ENCODE measurements around the gene CA10. TPM values are rescaled to one million over a fixed set of nuclear protein-coding genes. Genes with fewer than 3 reads are reported as not detected.

Gene CA10
- total RNA-seq, 1 donor from 2014 or later = 10.4 TPM

GRCh38 chr17:52064791-52065211, 93.7 kb downstream of the CA10 start:
- H3K9ac ChIP-seq (ENCODE audit: low read depth in 1 of 3, low read length in 3 of 3) = no peak overlapping the region
- no peak overlapping the region for H3K4me3 ChIP-seq (ENCODE audit: low read length in 3 of 3)
- H3K27me3 ChIP-seq (ENCODE audit: control insufficient read depth in 3 of 3, insufficient read depth in 3 of 3, low read length in 3 of 3) = no peaks in the 10 kb centered on the region
- no peaks in the 10 kb centered on the region for H3K4me1 ChIP-seq (ENCODE audit: control insufficient read depth in 3 of 3, insufficient read depth in 3 of 3, low read length in 3 of 3)
- H3K27ac ChIP-seq (ENCODE audit: low read depth, low read length) = no peak overlapping the region
- H3K36me3 ChIP-seq (ENCODE audit: control insufficient read depth in 3 of 3, insufficient read depth in 3 of 3, low read length in 3 of 3) = no peaks in the 10 kb centered on the region
- H3K9me3 ChIP-seq (ENCODE audit: control insufficient read depth in 3 of 3, low read length in 3 of 3) = no peaks in the 10 kb centered on the region

GRCh38 chr17:52049496-52049895, 109.0 kb downstream of the CA10 start:
- Histone ChIP-seq H3K27me3 (ENCODE audit: control insufficient read depth in 3 of 3, insufficient read depth in 3 of 3, low read length in 3 of 3) (no peaks in the 10 kb centered on the region), H3K36me3 (ENCODE audit: control insufficient read depth in 3 of 3, insufficient read depth in 3 of 3, low read length in 3 of 3) (no peaks in the 10 kb centered on the region), H3K9me3 (ENCODE audit: control insufficient read depth in 3 of 3, low read length in 3 of 3) (no peaks in the 10 kb centered on the region), H3K27ac (ENCODE audit: low read depth, low read length) (no peak overlapping the region), H3K4me1 (ENCODE audit: control insufficient read depth in 3 of 3, insufficient read depth in 3 of 3, low read length in 3 of 3) (no peaks in the 10 kb centered on the region), H3K9ac (ENCODE audit: low read depth in 1 of 3, low read length in 3 of 3) (no peak overlapping the region), H3K4me3 (ENCODE audit: low read length in 3 of 3) (no peak overlapping the region)

DNA sequence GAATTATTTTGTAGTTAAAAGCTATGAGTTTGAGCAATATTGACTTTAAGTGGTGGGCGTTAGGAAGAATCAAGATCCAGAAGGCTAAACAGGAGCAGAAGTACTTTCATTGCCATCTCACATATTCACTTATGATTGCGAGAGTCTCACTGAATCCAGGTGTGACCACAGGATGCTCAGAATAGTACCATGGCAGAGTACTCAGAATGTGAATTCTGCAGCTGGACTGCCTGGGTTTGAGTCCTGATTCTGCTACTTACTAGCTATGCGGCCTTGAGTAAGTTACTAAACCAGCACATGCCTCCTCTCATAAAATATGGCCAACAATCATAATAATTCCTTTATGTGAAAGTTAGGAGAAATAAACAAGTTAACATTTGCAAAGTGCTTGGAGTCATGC, 109.5 kb downstream of the CA10 start:
- Histone ChIP-seq H3K9me3 (ENCODE audit: control insufficient read depth in 3 of 3, low read length in 3 of 3) (no peaks in the 10 kb centered on the region), H3K36me3 (ENCODE audit: control insufficient read depth in 3 of 3, insufficient read depth in 3 of 3, low read length in 3 of 3) (no peaks in the 10 kb centered on the region), H3K27me3 (ENCODE audit: control insufficient read depth in 3 of 3, insufficient read depth in 3 of 3, low read length in 3 of 3) (no peaks in the 10 kb centered on the region), H3K27ac (ENCODE audit: low read depth, low read length) (no peak overlapping the region), H3K4me1 (ENCODE audit: control insufficient read depth in 3 of 3, insufficient read depth in 3 of 3, low read length in 3 of 3) (no peaks in the 10 kb centered on the region), H3K4me3 (ENCODE audit: low read length in 3 of 3) (no peak overlapping the region), H3K9ac (ENCODE audit: low read depth in 1 of 3, low read length in 3 of 3) (no peak overlapping the region)

- H3K9ac ChIP-seq (ENCODE audit: low read depth in 1 of 3, low read length in 3 of 3) = no peak overlapping the region
- no peaks in the 10 kb centered on the region for H3K36me3 ChIP-seq (ENCODE audit: control insufficient read depth in 3 of 3, insufficient read depth in 3 of 3, low read length in 3 of 3)
- no peak overlapping the region for H3K4me3 ChIP-seq (ENCODE audit: low read length in 3 of 3)
- H3K4me1 ChIP-seq (ENCODE audit: control insufficient read depth in 3 of 3, insufficient read depth in 3 of 3, low read length in 3 of 3) = no peaks in the 10 kb centered on the region
- no peaks in the 10 kb centered on the region for H3K27me3 ChIP-seq (ENCODE audit: control insufficient read depth in 3 of 3, insufficient read depth in 3 of 3, low read length in 3 of 3)
- H3K9me3 ChIP-seq (ENCODE audit: control insufficient read depth in 3 of 3, low read length in 3 of 3) = no peaks in the 10 kb centered on the region
- H3K27ac ChIP-seq (ENCODE audit: low read depth, low read length) = no peak overlapping the region
Observed at GRCh38 chr17:52048137-52048898, 110.2 kb downstream of the CA10 start.

GRCh38 chr17:52047086-52047485, 111.4 kb downstream of the CA10 start:
- no peak overlapping the region for H3K27ac ChIP-seq (ENCODE audit: low read depth, low read length)
- H3K4me3 ChIP-seq (ENCODE audit: low read length in 3 of 3) = no peak overlapping the region
- H3K27me3 ChIP-seq (ENCODE audit: control insufficient read depth in 3 of 3, insufficient read depth in 3 of 3, low read length in 3 of 3) = no peaks in the 10 kb centered on the region
- H3K9me3 ChIP-seq (ENCODE audit: control insufficient read depth in 3 of 3, low read length in 3 of 3) = no peaks in the 10 kb centered on the region
- H3K4me1 ChIP-seq (ENCODE audit: control insufficient read depth in 3 of 3, insufficient read depth in 3 of 3, low read length in 3 of 3) = no peaks in the 10 kb centered on the region
- no peaks in the 10 kb centered on the region for H3K36me3 ChIP-seq (ENCODE audit: control insufficient read depth in 3 of 3, insufficient read depth in 3 of 3, low read length in 3 of 3)
- H3K9ac ChIP-seq (ENCODE audit: low read depth in 1 of 3, low read length in 3 of 3) = no peak overlapping the region

GRCh38 chr17:52041123-52041617, 117.3 kb downstream of the CA10 start:
- Histone ChIP-seq H3K4me3 (ENCODE audit: low read length in 3 of 3) (no peak overlapping the region), H3K9me3 (ENCODE audit: control insufficient read depth in 3 of 3, low read length in 3 of 3) (no peaks in the 10 kb centered on the region), H3K36me3 (ENCODE audit: control insufficient read depth in 3 of 3, insufficient read depth in 3 of 3, low read length in 3 of 3) (no peaks in the 10 kb centered on the region), H3K27me3 (ENCODE audit: control insufficient read depth in 3 of 3, insufficient read depth in 3 of 3, low read length in 3 of 3) (no peaks in the 10 kb centered on the region), H3K4me1 (ENCODE audit: control insufficient read depth in 3 of 3, insufficient read depth in 3 of 3, low read length in 3 of 3) (no peaks in the 10 kb centered on the region), H3K27ac (ENCODE audit: low read depth, low read length) (no peak overlapping the region), H3K9ac (ENCODE audit: low read depth in 1 of 3, low read length in 3 of 3) (no peak overlapping the region)

DNA sequence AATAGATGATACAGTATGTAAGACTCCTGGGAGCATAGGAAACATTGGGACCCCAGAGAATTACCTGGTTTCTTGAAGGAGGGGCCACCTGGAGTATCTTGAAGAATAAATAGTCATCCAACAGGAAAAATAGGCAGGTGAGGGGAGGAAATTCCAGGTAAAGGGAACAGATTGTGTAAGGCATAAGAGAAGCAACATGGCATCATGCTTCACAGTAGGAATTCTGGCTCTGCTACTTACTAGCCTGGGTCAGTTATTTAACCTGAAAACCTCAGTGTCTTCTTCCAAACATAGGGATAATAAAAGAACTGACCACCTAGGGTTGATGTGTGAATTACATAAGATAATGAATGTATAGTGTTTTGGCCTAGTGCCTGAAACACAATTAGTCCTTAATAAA, 122.1 kb downstream of the CA10 start:
- Histone ChIP-seq H3K36me3 (ENCODE audit: control insufficient read depth in 3 of 3, insufficient read depth in 3 of 3, low read length in 3 of 3) (no peaks in the 10 kb centered on the region), H3K4me1 (ENCODE audit: control insufficient read depth in 3 of 3, insufficient read depth in 3 of 3, low read length in 3 of 3) (no peaks in the 10 kb centered on the region), H3K27ac (ENCODE audit: low read depth, low read length) (no peak overlapping the region), H3K9me3 (ENCODE audit: control insufficient read depth in 3 of 3, low read length in 3 of 3) (no peaks in the 10 kb centered on the region), H3K4me3 (ENCODE audit: low read length in 3 of 3) (no peak overlapping the region), H3K27me3 (ENCODE audit: control insufficient read depth in 3 of 3, insufficient read depth in 3 of 3, low read length in 3 of 3) (no peaks in the 10 kb centered on the region), H3K9ac (ENCODE audit: low read depth in 1 of 3, low read length in 3 of 3) (no peak overlapping the region)

GRCh38 chr17:52035336-52035915, 123.1 kb downstream of the CA10 start:
- H3K36me3 ChIP-seq (ENCODE audit: control insufficient read depth in 3 of 3, insufficient read depth in 3 of 3, low read length in 3 of 3) = no peaks in the 10 kb centered on the region
- H3K9ac ChIP-seq (ENCODE audit: low read depth in 1 of 3, low read length in 3 of 3) = no peak overlapping the region
- no peaks in the 10 kb centered on the region for H3K4me1 ChIP-seq (ENCODE audit: control insufficient read depth in 3 of 3, insufficient read depth in 3 of 3, low read length in 3 of 3)
- no peaks in the 10 kb centered on the region for H3K9me3 ChIP-seq (ENCODE audit: control insufficient read depth in 3 of 3, low read length in 3 of 3)
- no peak overlapping the region for H3K4me3 ChIP-seq (ENCODE audit: low read length in 3 of 3)
- H3K27ac ChIP-seq (ENCODE audit: low read depth, low read length) = no peak overlapping the region
- no peaks in the 10 kb centered on the region for H3K27me3 ChIP-seq (ENCODE audit: control insufficient read depth in 3 of 3, insufficient read depth in 3 of 3, low read length in 3 of 3)

GRCh38 chr17:52032454-52032853, 126.1 kb downstream of the CA10 start:
- H3K9ac ChIP-seq (ENCODE audit: low read depth in 1 of 3, low read length in 3 of 3) = no peak overlapping the region
- no peaks in the 10 kb centered on the region for H3K36me3 ChIP-seq (ENCODE audit: control insufficient read depth in 3 of 3, insufficient read depth in 3 of 3, low read length in 3 of 3)
- H3K4me1 ChIP-seq (ENCODE audit: control insufficient read depth in 3 of 3, insufficient read depth in 3 of 3, low read length in 3 of 3) = no peaks in the 10 kb centered on the region
- no peak overlapping the region for H3K27ac ChIP-seq (ENCODE audit: low read depth, low read length)
- no peak overlapping the region for H3K4me3 ChIP-seq (ENCODE audit: low read length in 3 of 3)
- H3K27me3 ChIP-seq (ENCODE audit: control insufficient read depth in 3 of 3, insufficient read depth in 3 of 3, low read length in 3 of 3) = no peaks in the 10 kb centered on the region
- no peaks in the 10 kb centered on the region for H3K9me3 ChIP-seq (ENCODE audit: control insufficient read depth in 3 of 3, low read length in 3 of 3)

DNA sequence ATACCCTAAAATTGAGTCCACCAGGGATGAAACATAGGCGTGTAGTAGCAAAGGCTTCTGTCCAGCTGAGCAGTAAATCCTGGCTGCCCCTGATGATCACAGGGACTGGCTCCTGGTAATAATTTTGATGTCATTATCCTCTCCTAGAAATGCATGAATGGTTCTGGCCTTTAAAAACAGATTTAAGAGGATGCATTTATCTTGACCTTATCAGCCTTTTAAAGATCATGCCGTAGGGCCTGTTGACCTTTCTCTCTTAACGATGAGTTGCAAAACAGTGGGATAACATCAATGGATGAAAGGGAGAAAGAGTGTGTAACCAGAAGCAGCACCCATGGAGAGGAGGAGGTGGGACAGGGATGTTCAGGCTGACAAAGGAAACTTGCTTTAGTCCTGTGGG, 128.5 kb downstream of the CA10 start:
- Histone ChIP-seq H3K27ac (ENCODE audit: low read depth, low read length) (no peak overlapping the region), H3K36me3 (ENCODE audit: control insufficient read depth in 3 of 3, insufficient read depth in 3 of 3, low read length in 3 of 3) (no peaks in the 10 kb centered on the region), H3K9ac (ENCODE audit: low read depth in 1 of 3, low read length in 3 of 3) (no peak overlapping the region), H3K4me1 (ENCODE audit: control insufficient read depth in 3 of 3, insufficient read depth in 3 of 3, low read length in 3 of 3) (no peaks in the 10 kb centered on the region), H3K4me3 (ENCODE audit: low read length in 3 of 3) (no peak overlapping the region), H3K9me3 (ENCODE audit: control insufficient read depth in 3 of 3, low read length in 3 of 3) (no peaks in the 10 kb centered on the region), H3K27me3 (ENCODE audit: control insufficient read depth in 3 of 3, insufficient read depth in 3 of 3, low read length in 3 of 3) (no peaks in the 10 kb centered on the region)
